Measurements from ENCODE around the gene TBC1D14. TPM values are rescaled to one million over a fixed set of nuclear protein-coding genes. Genes with fewer than 3 reads are reported as not detected.

The TBC1D14 gene
- total and polyA plus RNA-seq, 7 donors, result 19.2 to 46.4 (median 29.5) TPM

GRCh38 chr4:7073526-7074390 lies 164.1 kb downstream of the TBC1D14 start:
- WGBS, 2 donors, result 45 to 75% methylated on average over 18 of the region's 18 CpGs
- no peak overlapping the region for H3K27ac ChIP-seq
- TF ChIP-seq CTCF (IDR thresholded peaks at IDR 0.05) (no peak), POLR2AphosphoS5 (IDR thresholded peaks at IDR 0.05) (no peak), EP300 (IDR thresholded peaks at IDR 0.05) (no peak), POLR2A (IDR thresholded peaks at IDR 0.05) (no peak)
- no peaks in the 10 kb centered on the region for H3K36me3 ChIP-seq
- H3K9me3 ChIP-seq, result no peaks in the 10 kb centered on the region
- intact Hi-C loops (cut with DNase I), result no loop called here
- H3K4me3 ChIP-seq, result no peak overlapping the region
- no peak for DNase-seq
- peaks cover 0 to 17% (median 6%) of the 10 kb centered on the region in 4 donors for H3K4me1 ChIP-seq
- no peaks in the 10 kb centered on the region for H3K27me3 ChIP-seq

- H3K9me3 ChIP-seq, result no peaks in the 10 kb centered on the region
- H3K27me3 ChIP-seq, result no peaks in the 10 kb centered on the region
- WGBS, 2 donors, result 68 to 83% methylated on average over 9 of the region's 9 CpGs
- H3K4me3 ChIP-seq, result no peak overlapping the region
- TF ChIP-seq POLR2A (IDR thresholded peaks at IDR 0.05) (no peak), CTCF (IDR thresholded peaks at IDR 0.05) (no peak), EP300 (IDR thresholded peaks at IDR 0.05) (no peak), POLR2AphosphoS5 (IDR thresholded peaks at IDR 0.05) (no peak)
- H3K4me1 ChIP-seq, result peaks cover 0 to 10% (median under 1%) of the 10 kb centered on the region in 4 donors
- no peak overlapping the region for H3K27ac ChIP-seq
- intact Hi-C loops (cut with DNase I), result no loop called here
- no peaks in the 10 kb centered on the region for H3K36me3 ChIP-seq
- no peak for DNase-seq
These were observed 164.8 kb downstream of the TBC1D14 start for GRCh38 chr4:7074426-7074825.

DNA sequence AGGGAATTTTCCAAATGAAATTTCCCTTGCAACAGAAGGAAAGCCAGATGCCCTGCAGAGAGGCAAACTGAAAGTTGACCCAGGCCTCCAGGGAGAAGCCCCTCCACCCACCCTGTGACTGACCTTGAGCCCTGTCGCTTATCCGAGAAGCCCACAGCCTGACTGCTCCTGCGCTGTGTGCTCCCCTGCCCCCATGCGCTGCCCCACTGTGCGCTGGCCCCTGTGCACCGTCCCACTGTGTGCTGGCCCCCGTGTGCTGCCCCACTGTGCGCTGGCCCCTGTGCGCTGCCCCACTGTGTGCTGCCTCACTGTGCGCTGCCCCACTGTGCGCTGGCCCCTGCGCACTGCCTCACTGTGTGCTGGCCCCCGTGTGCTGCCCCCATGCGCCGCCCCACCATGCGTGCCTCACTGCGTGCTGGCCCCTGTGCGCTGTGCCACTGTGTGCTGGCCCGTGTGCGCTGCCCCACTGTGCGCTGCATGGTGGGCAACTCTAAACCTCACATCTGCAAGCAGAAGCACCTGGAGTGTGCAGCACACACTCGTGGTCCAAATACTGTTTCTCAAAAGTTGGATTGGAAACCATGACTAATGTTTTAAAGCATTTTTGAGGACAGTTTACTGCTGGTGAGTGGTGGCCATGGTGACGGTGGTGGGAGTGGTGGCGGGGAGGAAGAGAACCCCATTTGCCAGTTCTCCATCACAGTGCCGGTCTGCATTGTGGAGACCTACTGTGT lies 166.5 kb downstream of the TBC1D14 start:
- Histone ChIP-seq H3K4me1 (peaks cover 0 to under 1% (median 0%) of the 10 kb centered on the region in 4 donors), H3K27ac (no peak overlapping the region), H3K9me3 (no peaks in the 10 kb centered on the region), H3K4me3 (no peak overlapping the region), H3K27me3 (no peaks in the 10 kb centered on the region), H3K36me3 (no peaks in the 10 kb centered on the region)
- intact Hi-C loops (cut with DNase I), result no loop called here
- 84 to 86% methylated on average over 25 of the region's 25 CpGs for WGBS, 2 donors
- TF ChIP-seq CTCF (IDR thresholded peaks at IDR 0.05) (no peak), POLR2AphosphoS5 (IDR thresholded peaks at IDR 0.05) (no peak), POLR2A (IDR thresholded peaks at IDR 0.05) (no peak), EP300 (IDR thresholded peaks at IDR 0.05) (no peak)
- no peak for DNase-seq

GRCh38 chr4:7076696-7077082 lies 167.1 kb downstream of the TBC1D14 start:
- 61 to 68% methylated on average over 6 of the region's 6 CpGs for WGBS, 2 donors
- TF ChIP-seq POLR2AphosphoS5 (IDR thresholded peaks at IDR 0.05), result no peak
- TF ChIP-seq POLR2A (IDR thresholded peaks at IDR 0.05), result no peak
- TF ChIP-seq EP300 (IDR thresholded peaks at IDR 0.05), result no peak
- no peak for TF ChIP-seq CTCF (IDR thresholded peaks at IDR 0.05)
- intact Hi-C loops (cut with DNase I), result no loop called here
- Histone ChIP-seq H3K27ac (no peak overlapping the region), H3K36me3 (no peaks in the 10 kb centered on the region), H3K27me3 (no peaks in the 10 kb centered on the region), H3K4me1 (no peaks in the 10 kb centered on the region), H3K9me3 (no peaks in the 10 kb centered on the region), H3K4me3 (no peak overlapping the region)
- no peak for DNase-seq

All from sigmoid colon (tissue), 7 donors.